Dedifferentiated amniotic fluid mesenchymal stem cell (primary cell): ENCODE measurements around the gene STX12.
"Not testable (repeated sequence)": the region's sequence is repeated elsewhere in the genome, so short reads cannot be mapped to it uniquely, and the experiment has no call there.

Source experiments
- DNase-seq: peaks from one replicate; pipeline ENCODE4 v3.0.0-alpha.2; 2016; ENCODE audit errors: extremely low spot score

Gene STX12

DNA sequence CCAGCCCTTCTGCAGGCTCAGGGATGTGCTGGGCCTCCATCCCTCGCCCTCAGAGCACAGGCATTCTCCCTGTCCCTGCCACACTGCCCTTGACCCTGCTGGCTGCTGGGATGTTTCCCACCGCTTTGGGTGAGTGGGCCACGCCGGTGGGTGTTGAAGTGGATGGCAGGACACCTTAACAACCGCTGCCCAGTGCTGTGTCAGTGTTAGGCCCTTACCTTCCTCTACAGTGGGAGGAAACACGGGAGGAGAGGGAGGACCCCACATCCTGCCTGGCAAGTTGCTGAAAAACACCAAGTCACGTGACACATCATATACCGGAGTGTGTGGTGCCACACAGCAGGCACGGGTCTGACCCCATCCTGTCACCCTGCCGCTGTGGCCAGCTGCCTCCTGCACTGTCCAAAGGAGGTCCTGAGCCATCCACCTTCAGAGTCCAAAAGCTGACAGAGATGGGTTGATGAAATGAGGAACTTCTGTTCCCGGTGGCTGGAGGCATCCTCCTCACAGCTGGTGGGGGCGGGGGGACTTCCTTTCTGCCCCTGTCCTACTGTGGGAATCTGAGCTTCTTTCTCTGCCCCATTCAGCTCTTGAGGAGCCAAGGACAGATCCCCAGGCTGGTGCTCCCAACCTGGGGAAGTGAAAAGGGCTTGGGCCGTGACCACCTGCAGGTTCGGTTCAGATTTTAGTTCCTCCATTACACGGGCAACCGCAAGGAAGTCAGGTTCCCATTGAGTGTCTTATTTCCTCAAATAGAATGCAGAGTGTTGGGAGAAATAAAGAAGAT lies 96.1 kb downstream of the STX12 start:
- no peak for DNase-seq

DNA sequence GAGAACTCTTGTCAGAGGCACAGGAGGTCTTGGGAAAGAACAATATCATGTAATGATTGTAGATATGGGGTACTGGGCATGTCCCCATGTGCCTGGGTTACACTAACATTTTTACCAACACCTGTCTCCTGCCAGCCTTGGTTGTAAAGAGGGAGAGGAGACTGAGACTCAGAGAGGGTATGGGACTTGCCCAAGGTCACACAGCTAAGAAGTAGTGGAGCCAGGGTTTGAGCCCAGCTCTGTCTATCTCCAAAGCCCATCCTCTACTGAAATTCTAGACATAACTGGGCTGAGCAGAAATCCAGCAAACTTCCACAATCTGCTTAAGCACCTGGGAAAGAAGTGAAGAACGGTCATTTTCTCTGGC lies 96.7 kb downstream of the STX12 start:
- no peak for DNase-seq

DNA sequence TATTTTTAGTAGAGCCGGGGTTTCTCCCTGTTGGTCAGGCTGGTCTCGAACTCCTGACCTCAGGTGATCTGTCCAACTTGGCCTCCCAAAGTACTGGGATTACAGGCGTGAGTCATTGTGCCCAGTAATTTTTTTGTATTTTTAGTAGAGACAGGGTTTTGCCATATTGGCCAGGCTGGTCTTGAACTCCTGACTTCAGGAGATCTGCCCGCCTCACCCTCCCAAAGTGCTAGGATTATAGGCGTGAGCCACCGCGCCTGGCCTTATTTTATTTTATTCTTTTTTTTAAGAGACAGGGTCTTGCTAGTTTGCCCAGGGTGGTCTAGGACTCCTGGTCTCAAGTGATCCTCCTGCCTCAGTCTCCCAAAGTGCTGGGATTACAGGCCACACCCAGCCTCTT lies 98.1 kb downstream of the STX12 start:
- DNase-seq: not testable (repeated sequence)

DNA sequence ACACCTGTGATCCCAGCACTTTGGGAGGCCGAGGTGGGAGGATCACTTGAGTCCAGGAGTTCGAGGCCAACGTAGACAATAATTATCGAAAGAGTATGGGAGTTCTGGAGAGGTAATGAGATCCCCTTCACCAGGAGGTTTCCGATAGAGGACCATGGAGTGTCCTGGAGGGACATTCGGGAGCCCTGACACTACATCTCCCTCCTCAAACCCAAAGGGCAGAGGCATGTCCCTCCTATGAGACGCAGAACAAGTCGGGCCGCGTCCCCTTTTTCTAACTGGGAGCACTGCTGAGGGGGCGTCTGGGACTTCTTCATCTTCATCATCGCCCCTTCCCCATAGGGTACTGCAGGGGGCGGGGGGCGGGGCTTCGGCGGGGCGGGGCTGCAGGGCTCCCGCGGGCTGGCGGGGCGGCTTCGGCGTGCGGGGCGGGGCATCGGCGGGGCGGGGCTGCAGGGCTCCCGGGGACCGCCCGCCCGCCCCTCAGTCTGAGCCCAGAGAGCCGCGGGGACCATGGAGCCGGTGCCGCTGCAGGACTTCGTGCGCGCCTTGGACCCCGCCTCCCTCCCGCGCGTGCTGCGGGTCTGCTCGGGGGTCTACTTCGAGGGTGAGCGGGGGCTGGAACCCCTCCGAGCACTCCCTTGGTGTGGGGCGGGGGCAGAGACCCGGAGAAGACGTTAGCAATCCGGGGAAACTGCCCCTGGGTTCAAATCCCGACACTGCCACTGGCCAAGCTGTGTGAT lies 99.2 kb downstream of the STX12 start, which contains the start of gene THEMIS2:
TSS of gene THEMIS2 (plus strand) at position 486 of the 743 bp plus-strand sequence. CDS start at position 514, 28 bp downstream.
- DNase-seq: no peak

DNA sequence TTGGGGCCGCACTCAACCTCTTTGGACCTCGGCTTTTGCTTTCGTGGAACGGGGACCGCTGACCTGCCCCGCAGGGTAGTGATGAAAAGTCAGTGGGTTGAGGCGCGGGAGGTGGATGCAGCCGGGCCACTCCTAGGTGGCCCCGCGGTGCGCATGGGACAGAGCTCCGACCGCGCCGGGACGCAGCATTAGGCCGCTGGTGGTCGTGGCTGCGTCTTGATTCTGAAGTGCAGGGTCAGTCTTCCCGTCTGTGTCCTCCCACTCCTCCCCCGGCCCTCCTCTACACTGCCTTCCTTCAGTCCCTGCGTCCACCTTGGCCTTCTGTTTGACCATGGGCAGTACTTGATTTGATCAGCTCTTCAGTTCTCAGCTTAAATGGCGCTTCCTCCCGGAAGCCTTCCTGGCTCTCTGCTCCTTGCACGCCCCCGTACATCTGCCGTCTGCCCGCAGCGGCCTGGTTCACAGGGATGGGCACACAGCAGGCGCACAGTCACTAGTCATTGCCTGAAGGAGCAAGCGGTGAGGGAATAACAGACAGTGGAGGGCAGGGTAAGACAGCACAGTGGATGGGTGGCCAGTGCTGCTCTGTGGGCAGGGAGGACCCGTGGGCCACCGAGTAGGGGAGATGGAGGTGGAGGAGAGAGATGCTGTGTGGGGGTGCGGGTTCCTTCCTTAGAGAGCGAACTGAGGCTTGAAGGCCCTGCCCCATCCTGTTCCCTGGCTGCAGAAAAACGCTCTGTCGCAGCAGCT lies 100.0 kb downstream of the STX12 start:
- DNase-seq: no peak

DNA sequence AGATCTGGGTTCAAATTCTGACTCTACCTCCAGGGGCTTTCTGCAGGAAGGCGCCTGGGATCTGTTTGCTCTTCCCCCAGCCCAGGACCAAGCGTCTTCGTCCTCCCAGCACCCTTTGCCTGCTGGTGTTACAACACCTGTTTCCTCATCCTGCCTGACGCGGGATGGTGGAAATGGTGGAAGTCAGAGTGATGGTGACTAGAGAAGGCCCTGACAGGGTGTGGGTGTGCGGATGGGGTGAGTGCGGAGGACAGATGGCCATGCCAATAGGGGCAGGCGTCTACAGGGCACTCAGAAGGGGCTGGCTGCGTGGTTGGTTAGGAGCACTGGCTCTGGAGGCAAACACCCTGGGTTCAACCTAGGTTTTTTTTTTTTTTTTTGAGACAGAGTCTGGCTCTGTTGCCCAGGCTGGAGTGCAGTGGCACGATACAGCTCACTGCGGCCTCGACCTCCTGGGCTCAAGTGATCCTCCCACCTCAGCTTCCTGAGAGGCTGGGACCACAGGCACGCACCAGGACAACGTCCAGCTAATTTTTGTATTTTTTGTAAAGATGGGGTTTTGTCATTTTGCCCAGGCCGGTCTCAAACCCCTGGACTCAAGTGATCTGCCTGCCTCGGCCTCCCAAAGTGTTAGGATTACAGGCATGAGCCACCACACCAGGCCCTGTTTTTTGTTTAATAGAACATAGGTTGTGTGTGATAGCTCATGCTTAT lies 100.8 kb downstream of the STX12 start:
- no peak for DNase-seq
